HepG2 (cell line): ENCODE results near the gene RBM19. TPM values are rescaled to one million over a fixed set of nuclear protein-coding genes. Genes with fewer than 3 reads are reported as not detected.

Experiments
- ATAC-seq: fragments of 200-7000 bp; cut with Tn5 transposase; 3 replicates; pipeline ENCODE4 v1.9.1; 2020; ENCODE audit warnings: mild to moderate bottlenecking, moderate library complexity
- BruUV-seq: library from RNA; stranded (reverse); fragments of 400-500 nt; replicated peaks from 2 replicates; lab custom pipeline; 2021; lab: Mats Ljungman, UMichigan
- CTCF ChIA-PET: fragments of 300-600 bp; formaldehyde crosslinking; extraction: SDS; loops from one replicate; lab custom pipeline; 2021; ENCODE audit warnings: low total read pairs, inconsistent platforms, low intra/inter-chr PET ratio; lab: Yijun Ruan, JAX
- POLR2A ChIA-PET: fragments of 350-600 bp; sonication (Branson Sonifier 250); formaldehyde crosslinking; loops from one replicate; lab custom pipeline; 2020; ENCODE audit warnings: antibody characterized with exemption, inconsistent platforms; lab: Yijun Ruan, JAX
- DNase-seq: peaks from one replicate; pipeline ENCODE4 v3.0.0-alpha.2; 2015; ENCODE audit warnings: low spot score
- FAIRE-seq: peaks from 3 replicates; lab custom pipeline; 2011; peaks lifted over from hg19 to GRCh38; lab: Jason Lieb, UNC
- H2AFZ ChIP-seq: one replicate; pipeline ENCODE4 v1.6.1; 2011; ENCODE audit warnings: low read length, inconsistent platforms
- H3K27ac ChIP-seq: fragments of 300-600 bp; 3 replicates; pipeline ENCODE4 v1.8.0; 2011; ENCODE audit warnings: mixed run types, mild to moderate bottlenecking, mixed read lengths, low read length, inconsistent platforms; ENCODE audit not compliant: insufficient read depth; ENCODE audit errors: extremely low read length
- H3K27me3 ChIP-seq, 2 experiments: fragments of 200-600 bp in 1 of 2; 2 replicates in 1 of 2; 3 replicates in 1 of 2; pipeline versions ENCODE4 v1.6.0 to v1.8.0; 2011; ENCODE audit warnings: low read length in 2 of 2, mild to moderate bottlenecking in 2 of 2, moderate library complexity in 2 of 2, inconsistent platforms in 1 of 2; ENCODE audit not compliant: insufficient read depth in 2 of 2, control insufficient read depth in 1 of 2
- H3K36me3 ChIP-seq, 2 experiments: fragments of 200-600 bp in 1 of 2; replicated peaks in 1 of 2; 2 replicates in 1 of 2; 3 replicates in 1 of 2; pipeline versions ENCODE4 v1.5.1 to v1.8.0; 2011; ENCODE audit warnings: low read length in 2 of 2, inconsistent platforms in 1 of 2; ENCODE audit not compliant: insufficient read depth in 2 of 2, control insufficient read depth in 1 of 2
- H3K4me1 ChIP-seq: 2 replicates; pipeline ENCODE4 v1.5.1; 2012; ENCODE audit warnings: low read length, inconsistent platforms; ENCODE audit not compliant: insufficient read depth
- H3K4me2 ChIP-seq: 2 replicates; pipeline ENCODE4 v1.6.0; 2011; ENCODE audit warnings: low read depth, low read length, inconsistent platforms
- H3K4me3 ChIP-seq, 3 experiments: fragments of 200-600 bp in 1 of 3; sonication (generic), shearing (Covaris generic) in 1 of 3; replicated peaks in 1 of 3; 2 replicates each; pipeline ENCODE4 v1.5.1; 2011 to 2016; ENCODE audit warnings: low read length in 3 of 3, inconsistent platforms in 2 of 3, low read depth in 2 of 3, mild to moderate bottlenecking in 2 of 3, control low read depth in 1 of 3, mixed read lengths in 1 of 3; ENCODE audit not compliant: insufficient read depth in 1 of 3
- H3K79me2 ChIP-seq: one replicate; pipeline ENCODE4 v1.6.1; 2011; ENCODE audit warnings: low read length, inconsistent platforms; ENCODE audit not compliant: insufficient read depth
- H3K9ac ChIP-seq: 2 replicates; pipeline ENCODE4 v1.6.0; 2011; ENCODE audit warnings: mild to moderate bottlenecking, low read depth, low read length, inconsistent platforms; ENCODE audit not compliant: insufficient read depth
- H3K9me3 ChIP-seq: 2 replicates; pipeline ENCODE4 v1.5.1; 2012; ENCODE audit warnings: mild to moderate bottlenecking, low read length
- H4K20me1 ChIP-seq: 2 replicates; pipeline ENCODE4 v1.6.0; 2011; ENCODE audit warnings: inconsistent platforms, mild to moderate bottlenecking, low read length, moderate library complexity; ENCODE audit not compliant: insufficient read depth
- EHMT2 ChIP-seq: fragments of 200-600 bp; sonication (generic); IDR thresholded peaks from 2 replicates; pipeline ENCODE4 v1.7.0; 2017; ENCODE audit warnings: antibody characterized with exemption, low read depth, low read length, borderline replicate concordance
- FOXP4 ChIP-seq: sonication (generic); formaldehyde crosslinking; IDR thresholded peaks from 2 replicates; pipeline ENCODE4 v1.4.0; 2020; ENCODE audit warnings: missing genetic modification reagents
- HNRNPUL1 ChIP-seq: fragments of 200-400 bp; formaldehyde crosslinking; IDR thresholded peaks from 2 replicates; pipeline ENCODE4 v1.6.1; 2017; ENCODE audit warnings: low read depth, mild to moderate bottlenecking, low read length, moderate library complexity
- MLXIP ChIP-seq: sonication (generic); formaldehyde crosslinking; IDR thresholded peaks from 2 replicates; pipeline ENCODE4 v1.9.0; 2021; ENCODE audit warnings: missing genetic modification reagents, borderline replicate concordance
- SP4 ChIP-seq: sonication (generic); formaldehyde crosslinking; IDR thresholded peaks from 2 replicates; pipeline ENCODE4 v1.8.1; 2023; ENCODE audit warnings: mild to moderate bottlenecking, missing genetic modification reagents
- SSRP1 ChIP-seq: IDR thresholded peaks from 2 replicates; pipeline ENCODE4 v1.6.1; 2016; ENCODE audit warnings: control low read depth
- SUZ12 ChIP-seq: fragments of 150-350 bp; IDR thresholded peaks from 2 replicates; pipeline ENCODE4 v1.6.1; 2014; ENCODE audit warnings: low read depth, low read length
- ZKSCAN8 ChIP-seq: IDR thresholded peaks from 2 replicates; pipeline ENCODE4 v1.6.1; 2016; ENCODE audit warnings: borderline replicate concordance, missing genetic modification reagents, missing compliant biosample characterization
- WGBS: methylation state at CpG from one replicate; pipeline ENCODE4 v1.1.6; 2017; ENCODE audit warnings: low lambda C conversion rate; 5-methylcytosine and 5-hydroxymethylcytosine counted together
- in situ Hi-C: cut with HindIII; loops from 2 replicates; pipeline ENCODE4 v1.10.0; 2017; ENCODE audit warnings: low pct_unique_long_range_greater_than_20kb; ENCODE audit not compliant: extremely low pct_ligation_motif_present
- intact Hi-C: fragments of 100-400 bp; cut with micrococcal nuclease; formaldehyde crosslinking; loops from one replicate; pipeline ENCODE4 v1.10.0; 2022; ENCODE audit not compliant: unreplicated experiment
- polyA plus RNA-seq, 8 experiments: library from polyadenylated mRNA; depleted of rRNA in 3 of 8; stranded (reverse) in 7 of 8; unstranded in 1 of 8; fragments of >200 nt; fragmentation: Illumina TruSeq in 4 of 8; extraction: Trizol in 4 of 8; gene quantifications; 2 replicates each; pipeline versions ENCODE4 v1.2.1 to v1.2.3, GENCODE V29; 2011 to 2016; ENCODE audit warnings: low read depth in 4 of 8, missing spikeins in 1 of 8, mixed read lengths in 1 of 8; ENCODE audit not compliant: insufficient read depth in 1 of 8
- total RNA-seq, 5 experiments: library from RNA; depleted of rRNA; stranded (reverse); fragments of >200 nt; fragmentation: Illumina TruSeq; extraction: Trizol; gene quantifications; 2 replicates each; pipeline ENCODE4 v1.2.3, GENCODE V29; 2016; ENCODE audit warnings: low read depth in 1 of 5

Gene RBM19
- total and polyA plus RNA-seq, 2 of the 13 experiments (the other 11 are each of a cell fraction or from before 2014, with no cell fraction given), result 19.3 to 32.2 TPM

- in situ Hi-C loops (no loop called here), intact Hi-C loops (no loop called here)
- no peaks in the 10 kb centered on the region for H3K79me2 ChIP-seq
- no peak overlapping the region for H3K27ac ChIP-seq
- no peak overlapping the region for H2AFZ ChIP-seq
- POLR2A ChIA-PET, result no interaction called here
- no peak for DNase-seq
- no peaks in the 10 kb centered on the region for H3K27me3 ChIP-seq
- no peak overlapping the region for H3K4me3 ChIP-seq
- H3K4me1 ChIP-seq, result no peaks in the 10 kb centered on the region
- CTCF ChIA-PET, result no interaction called here
- peaks cover 16 to 49% of the 10 kb centered on the region in 2 experiments; a peak in 4 of 5 replicates for H3K36me3 ChIP-seq
- 94% methylated on average over 26 of the region's 31 CpGs for WGBS
- no peak for TF ChIP-seq SUZ12
- TF ChIP-seq SP4, result no peak
- TF ChIP-seq HNRNPUL1, result no peak
- TF ChIP-seq SSRP1 (CRISPR knock-in tag), result no peak
- no peak for TF ChIP-seq FOXP4 (CRISPR knock-in tag)
- no peak for TF ChIP-seq EHMT2
- no peak for TF ChIP-seq MLXIP (CRISPR knock-in tag)
- no peak for TF ChIP-seq ZKSCAN8
- TF ChIP-seq, all 625 proteins: peak for 0
- H3K9me3 ChIP-seq, result no peaks in the 10 kb centered on the region
- no TSS peak for BruUV-seq
- H3K4me2 ChIP-seq, result no peak overlapping the region
- ATAC-seq (no peak), FAIRE-seq (no peak)
- no peak overlapping the region for H3K9ac ChIP-seq
- no peaks in the 10 kb centered on the region for H4K20me1 ChIP-seq
These were observed 121.5 kb downstream of the RBM19 start for GRCh38 chr12:113844495-113845210.
